Activated CD4-positive, alpha-beta T cell treated with anti-CD3 and anti-CD28 coated beads, Interleukin-2, amount 50 U/mL, for 4 hours (primary cell): ENCODE data around the gene PTPRM.

ENCODE experiments used
- DNase-seq, 2 experiments: peaks; one replicate each; pipeline ENCODE4 v3.0.0-alpha.2; 2020

Gene PTPRM

DNA sequence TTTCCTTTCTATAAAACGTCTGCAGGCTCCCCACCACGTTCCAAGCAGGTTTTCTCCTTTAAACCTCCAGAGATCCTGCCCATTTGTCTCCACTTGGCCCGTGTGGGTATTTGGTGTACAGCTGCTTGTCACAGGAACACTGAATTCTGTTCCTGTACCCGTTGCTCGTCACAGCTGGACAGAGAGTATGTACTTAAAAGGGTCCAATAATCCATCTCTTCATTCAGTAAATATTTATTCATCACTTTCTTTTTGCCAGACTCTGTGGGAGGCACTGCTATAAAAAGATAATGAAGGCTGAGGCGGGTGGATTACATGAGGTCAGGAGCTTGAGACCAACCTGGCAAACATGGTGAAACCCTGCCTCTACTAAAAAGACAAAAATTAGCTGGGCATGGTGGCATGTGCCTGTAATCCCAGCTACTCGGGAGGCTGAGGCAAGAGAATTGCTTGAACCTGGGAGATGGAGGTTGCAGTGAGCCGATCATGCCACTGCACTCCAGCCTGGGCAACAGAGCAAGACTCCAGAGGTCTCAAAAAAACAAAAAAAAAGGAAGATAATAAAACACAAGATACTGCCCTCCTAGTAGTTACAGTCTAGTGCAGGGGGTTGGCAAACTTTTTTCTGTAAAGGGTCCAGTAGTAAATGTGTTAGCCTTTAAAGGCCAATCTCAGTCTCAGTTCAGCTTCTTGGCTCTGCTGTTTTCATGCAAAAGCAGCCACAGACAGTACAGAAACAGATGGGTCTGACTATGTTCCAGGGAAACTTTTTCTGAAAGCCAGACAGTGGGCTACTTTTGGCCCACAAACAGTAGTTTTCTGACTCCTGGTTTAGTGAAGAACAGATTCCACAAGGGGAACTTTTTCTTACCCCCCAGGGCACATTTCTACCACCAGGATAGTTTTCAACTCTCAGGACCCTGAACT is 732.2 kb downstream of the PTPRM start:
- DNase-seq, result no peak

DNA sequence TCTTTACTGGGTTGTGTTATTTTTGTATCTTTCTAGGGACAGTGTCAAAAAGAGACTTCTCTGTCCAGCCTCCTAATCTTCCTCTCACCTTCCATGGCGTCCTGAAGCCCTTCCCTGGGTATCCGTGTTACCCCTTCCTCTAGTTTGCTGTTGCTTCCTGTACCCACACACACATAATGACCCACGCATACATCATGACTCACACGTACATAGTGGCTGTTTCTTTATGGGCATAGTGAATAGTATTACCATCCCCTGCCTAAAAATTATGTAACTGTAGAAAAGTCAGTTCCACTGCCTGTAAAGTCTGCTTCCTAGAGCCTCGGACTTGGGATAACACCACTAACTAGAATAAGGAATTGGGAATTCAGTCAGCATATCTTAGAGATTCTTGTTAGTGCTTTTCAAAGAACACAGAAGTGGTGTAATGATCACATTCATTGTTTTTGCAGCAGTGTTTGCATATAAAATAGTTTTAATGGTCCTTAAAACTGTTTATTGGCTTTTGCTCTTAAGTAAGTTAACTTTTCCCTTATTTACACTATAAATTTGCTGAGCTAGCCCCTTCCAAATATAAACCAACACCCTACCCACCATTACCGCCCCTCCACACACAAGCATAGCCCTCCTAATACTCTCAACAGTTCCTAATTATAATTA is 733.8 kb downstream of the PTPRM start:
- no peak for DNase-seq

GRCh38 chr18:8301427-8302172 is 734.5 kb downstream of the PTPRM start:
- no peak for DNase-seq

DNA sequence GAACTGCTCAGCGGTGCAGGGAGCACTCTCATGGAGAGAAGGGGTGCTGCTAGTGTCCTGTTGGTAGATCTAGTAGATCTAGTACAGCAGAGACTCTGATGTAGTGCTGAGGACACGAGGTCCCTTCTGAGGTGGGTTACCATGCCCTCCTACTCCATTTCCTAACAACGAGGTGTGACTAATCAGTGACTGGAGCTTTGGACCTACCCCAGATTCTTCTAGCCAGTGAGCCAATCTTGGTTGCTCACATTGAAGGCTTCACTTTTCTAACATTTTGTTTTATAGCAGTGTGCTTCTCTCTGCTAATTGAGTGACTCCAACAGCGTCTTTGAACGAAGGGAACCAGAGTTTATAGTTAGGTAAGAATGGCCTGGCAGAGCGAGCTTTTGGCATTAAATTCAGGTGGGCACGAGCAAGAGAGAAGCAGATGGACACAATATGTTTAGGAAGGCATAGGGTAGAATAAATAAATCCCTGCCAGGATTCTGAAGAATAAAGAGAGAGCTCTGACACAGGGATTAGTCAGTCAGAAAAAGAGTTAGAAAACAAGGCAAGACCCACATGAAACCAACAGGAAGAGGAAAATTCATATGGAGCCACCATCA is 736.1 kb downstream of the PTPRM start:
- DNase-seq, result no peak

- no peak for DNase-seq
Observed at GRCh38 chr18:8307960-8308359, 740.8 kb downstream of the PTPRM start.

GRCh38 chr18:8313043-8313442 is 745.9 kb downstream of the PTPRM start:
- DNase-seq, result no peak

DNA sequence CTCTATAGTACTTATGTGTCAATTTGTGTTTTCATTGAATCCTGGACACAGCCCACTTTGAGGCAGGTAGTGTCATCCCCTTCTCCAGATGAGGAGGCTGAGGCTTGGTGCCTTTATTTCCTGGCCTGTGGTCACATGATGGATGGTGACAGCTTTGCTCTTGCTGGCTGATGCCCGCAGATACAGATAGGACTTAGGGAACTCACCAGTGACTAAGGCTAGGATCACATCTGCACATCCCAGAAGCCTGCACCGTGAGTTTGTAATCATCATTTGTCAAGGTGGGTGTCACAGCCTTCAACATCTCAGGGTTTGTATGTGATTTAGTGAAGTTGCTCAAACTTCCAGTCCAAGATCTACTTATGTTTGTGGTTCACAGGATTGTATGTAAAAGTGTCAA is 747.0 kb downstream of the PTPRM start:
- DNase-seq, result no peak

GRCh38 chr18:8319798-8320489 is 752.8 kb downstream of the PTPRM start:
- DNase-seq, result no peak

DNA sequence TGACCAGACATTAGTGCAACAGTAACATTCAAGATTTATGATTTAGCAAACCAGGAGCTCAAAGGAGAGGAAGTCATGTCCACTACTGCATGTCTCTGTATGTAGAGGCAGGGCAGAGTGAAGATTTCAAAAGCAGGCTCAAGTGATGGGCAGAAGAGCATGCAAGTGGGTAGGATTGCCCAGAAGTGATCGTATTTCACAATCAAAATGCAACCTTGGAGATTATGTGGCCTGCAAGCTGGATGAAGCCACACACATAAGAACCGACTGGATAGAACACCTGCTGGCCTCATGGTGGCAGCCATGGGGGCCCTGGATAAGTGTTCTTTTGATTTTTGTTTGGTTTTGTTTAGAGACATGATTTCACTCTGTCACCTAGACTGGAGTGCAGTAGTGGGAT is 755.4 kb downstream of the PTPRM start:
- no peak for DNase-seq

- no peak for DNase-seq
Observed at GRCh38 chr18:8324343-8325065, 757.4 kb downstream of the PTPRM start.

- DNase-seq, result no peak
Observed at GRCh38 chr18:8326763-8327394, 759.8 kb downstream of the PTPRM start.

DNA sequence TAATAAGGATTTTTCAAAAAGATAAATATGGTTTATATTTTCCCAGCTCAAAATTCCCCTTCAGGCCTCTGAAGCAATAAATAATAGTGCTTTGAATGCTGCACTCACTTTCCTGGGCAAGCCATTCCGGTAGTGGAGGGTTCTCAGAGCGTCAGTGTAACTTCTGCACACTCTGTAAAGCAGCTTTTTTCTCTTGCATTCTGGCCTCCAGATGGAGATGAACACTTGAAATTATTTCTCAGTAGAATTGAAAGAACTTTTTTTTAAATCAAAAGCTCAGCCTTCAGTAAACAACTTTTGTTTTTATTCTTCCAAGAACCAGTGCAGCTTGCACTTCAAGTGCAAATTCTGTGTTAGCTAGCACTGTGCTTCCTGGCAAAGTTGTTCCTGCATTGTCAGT is 761.0 kb downstream of the PTPRM start:
- DNase-seq, result no peak

GRCh38 chr18:8329186-8329771 is 762.2 kb downstream of the PTPRM start:
- no peak for DNase-seq

DNA sequence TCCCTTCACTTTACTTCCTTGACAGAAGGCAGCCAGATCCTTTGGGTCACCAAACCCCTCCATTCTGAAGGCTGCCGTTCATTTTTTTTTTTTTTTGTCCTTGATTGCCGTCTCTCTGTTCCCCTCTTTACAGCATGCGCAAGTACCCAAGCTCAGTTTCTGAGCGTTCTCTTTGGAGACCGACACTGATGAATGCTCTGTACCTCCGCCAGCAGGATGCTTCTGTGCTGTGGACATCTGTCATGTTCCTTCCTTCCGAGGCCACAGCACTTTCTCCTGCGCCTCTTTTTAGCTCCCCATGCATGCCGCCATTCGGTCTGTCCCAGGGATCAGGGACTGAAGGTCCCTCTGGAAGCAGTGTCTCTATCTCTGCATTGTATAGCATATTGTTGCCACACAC is 763.5 kb downstream of the PTPRM start:
- DNase-seq, result no peak

DNA sequence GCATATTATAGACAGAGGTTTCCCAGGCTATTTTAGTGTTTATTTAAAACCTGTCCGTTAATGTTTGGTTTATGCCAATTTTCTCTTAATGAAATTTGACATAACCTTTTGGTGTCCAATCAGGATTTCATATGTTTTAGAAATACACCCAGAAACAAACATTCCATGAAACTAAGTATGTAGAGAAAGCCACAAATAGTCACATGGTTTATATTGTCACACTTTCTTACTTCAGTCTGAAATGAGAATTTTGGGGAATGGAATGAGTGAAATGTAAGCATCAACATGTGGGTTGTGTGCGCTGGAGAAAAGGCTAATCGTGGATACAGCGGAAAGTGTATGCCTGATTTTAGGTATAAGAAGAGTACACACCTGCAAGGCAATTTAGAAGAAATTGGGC is 765.2 kb downstream of the PTPRM start:
- no peak for DNase-seq

GRCh38 chr18:8333961-8334360 is 766.8 kb downstream of the PTPRM start:
- DNase-seq, result no peak

DNA sequence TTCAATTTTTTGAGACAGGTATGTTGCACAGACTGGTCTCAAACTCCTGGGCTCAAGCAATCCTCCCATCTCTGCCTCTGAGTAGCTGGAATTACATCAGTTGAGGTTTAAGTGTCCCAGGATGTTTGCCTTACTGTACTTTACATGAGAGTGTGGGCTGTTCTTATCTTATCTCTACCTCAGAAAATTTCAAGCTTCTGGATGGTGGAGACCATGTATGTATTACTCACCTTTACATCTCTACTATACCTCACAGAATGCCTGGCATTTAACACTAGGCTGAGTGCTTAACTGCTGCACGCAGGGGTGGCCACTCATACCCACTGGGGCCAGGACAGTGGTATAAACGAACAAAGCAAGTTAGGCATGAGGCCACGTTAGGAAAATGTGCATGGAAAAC is 770.1 kb downstream of the PTPRM start:
- DNase-seq, result no peak

GRCh38 chr18:8339210-8339609 is 772.1 kb downstream of the PTPRM start:
- DNase-seq, result no peak

GRCh38 chr18:8339952-8340351 is 772.8 kb downstream of the PTPRM start:
- no peak for DNase-seq

DNA sequence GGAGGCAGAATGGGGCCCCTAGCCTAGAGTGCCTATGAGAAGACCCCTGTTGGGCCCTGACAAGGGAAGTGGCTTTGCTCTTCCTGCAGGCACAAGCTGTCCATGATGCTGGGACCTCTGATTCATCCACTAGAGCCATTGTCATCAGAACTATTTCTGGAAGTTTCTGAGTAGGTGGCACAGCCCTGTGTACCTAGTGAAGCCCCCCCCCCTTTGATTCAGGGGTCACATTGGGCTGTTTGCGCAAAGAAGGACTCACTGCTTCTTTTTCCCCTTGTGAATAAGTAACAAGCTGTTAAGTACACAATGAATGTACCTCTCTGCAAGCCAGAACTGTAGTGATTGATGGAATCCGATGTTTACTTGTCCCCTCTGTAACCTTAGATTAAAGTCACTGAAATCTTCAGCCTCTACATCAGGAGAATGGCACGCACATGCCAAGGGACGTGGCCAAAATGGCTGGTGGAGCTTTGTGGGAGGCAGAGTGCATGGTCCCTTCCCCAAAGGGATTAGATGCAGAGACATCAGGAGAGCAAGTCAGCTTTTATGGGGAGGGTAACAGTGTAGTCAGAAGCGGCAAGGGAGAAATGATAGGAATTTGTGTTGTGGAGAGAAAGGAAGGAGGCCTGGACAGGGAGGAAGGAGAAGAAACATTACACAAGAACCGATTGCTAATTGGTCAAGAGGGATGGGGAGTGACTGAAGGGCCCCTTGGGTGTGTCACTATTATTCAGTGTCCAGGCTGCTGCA is 774.5 kb downstream of the PTPRM start:
- no peak for DNase-seq
